ENCODE data around the gene PRICKLE1. TPM values are rescaled to one million over a fixed set of nuclear protein-coding genes. Genes with fewer than 3 reads are reported as not detected.

Gene PRICKLE1
- total RNA-seq, 1 donor from 2014 or later = 11.6 TPM

DNA sequence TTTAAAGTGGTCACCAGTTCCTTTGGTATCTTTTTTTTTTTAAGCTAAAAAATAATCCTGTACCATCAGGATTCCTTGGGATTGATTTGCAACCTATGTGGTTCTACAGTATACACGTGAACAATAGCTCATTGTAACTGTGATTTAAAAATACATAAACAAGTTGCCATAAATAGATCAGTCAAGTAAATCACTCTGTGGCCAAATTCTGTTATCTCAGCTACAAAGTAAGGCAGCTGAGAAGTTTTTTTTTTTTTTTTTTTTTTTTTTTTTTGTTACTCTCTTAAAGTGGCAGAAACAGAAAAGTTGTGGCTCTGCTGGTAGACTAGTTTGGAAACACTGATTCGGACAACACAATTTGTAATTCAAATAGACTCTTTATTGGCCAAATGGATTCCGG lies 104.5 kb downstream of the PRICKLE1 start:
- DNase-seq (ENCODE audit: low read depth) = no peak
- TF ChIP-seq, protein P1, sequence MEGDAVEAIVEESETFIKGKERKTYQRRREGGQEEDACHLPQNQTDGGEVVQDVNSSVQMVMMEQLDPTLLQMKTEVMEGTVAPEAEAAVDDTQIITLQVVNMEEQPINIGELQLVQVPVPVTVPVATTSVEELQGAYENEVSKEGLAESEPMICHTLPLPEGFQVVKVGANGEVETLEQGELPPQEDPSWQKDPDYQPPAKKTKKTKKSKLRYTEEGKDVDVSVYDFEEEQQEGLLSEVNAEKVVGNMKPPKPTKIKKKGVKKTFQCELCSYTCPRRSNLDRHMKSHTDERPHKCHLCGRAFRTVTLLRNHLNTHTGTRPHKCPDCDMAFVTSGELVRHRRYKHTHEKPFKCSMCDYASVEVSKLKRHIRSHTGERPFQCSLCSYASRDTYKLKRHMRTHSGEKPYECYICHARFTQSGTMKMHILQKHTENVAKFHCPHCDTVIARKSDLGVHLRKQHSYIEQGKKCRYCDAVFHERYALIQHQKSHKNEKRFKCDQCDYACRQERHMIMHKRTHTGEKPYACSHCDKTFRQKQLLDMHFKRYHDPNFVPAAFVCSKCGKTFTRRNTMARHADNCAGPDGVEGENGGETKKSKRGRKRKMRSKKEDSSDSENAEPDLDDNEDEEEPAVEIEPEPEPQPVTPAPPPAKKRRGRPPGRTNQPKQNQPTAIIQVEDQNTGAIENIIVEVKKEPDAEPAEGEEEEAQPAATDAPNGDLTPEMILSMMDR (conservative IDR thresholded peaks at IDR 0.05; ENCODE audit: low read depth, low read length) = no peak
- no peak overlapping the region for H3K4me3 ChIP-seq (ENCODE audit: low read depth, low read length)

DNA sequence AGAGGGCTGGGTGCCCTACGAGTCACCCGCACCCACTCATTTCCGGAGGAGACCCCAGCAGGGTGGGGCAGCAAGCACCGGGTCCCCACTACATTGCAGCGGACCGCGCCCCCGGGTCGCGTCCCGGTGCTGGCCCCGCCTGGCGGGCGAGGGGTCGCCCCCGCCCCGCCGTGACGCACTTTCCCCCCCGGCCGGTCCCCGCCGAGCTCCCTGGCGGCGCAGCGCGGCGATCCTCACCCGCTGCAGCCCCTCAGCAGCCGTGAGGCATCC lies 106.1 kb downstream of the PRICKLE1 start:
- TF ChIP-seq, protein P1 (conservative IDR thresholded peaks at IDR 0.05; ENCODE audit: low read depth, low read length) = no peak
- DNase-seq (ENCODE audit: low read depth) = no peak
- peak overlapping the region; percentile 81 for H3K4me3 ChIP-seq (ENCODE audit: low read depth, low read length)

DNA sequence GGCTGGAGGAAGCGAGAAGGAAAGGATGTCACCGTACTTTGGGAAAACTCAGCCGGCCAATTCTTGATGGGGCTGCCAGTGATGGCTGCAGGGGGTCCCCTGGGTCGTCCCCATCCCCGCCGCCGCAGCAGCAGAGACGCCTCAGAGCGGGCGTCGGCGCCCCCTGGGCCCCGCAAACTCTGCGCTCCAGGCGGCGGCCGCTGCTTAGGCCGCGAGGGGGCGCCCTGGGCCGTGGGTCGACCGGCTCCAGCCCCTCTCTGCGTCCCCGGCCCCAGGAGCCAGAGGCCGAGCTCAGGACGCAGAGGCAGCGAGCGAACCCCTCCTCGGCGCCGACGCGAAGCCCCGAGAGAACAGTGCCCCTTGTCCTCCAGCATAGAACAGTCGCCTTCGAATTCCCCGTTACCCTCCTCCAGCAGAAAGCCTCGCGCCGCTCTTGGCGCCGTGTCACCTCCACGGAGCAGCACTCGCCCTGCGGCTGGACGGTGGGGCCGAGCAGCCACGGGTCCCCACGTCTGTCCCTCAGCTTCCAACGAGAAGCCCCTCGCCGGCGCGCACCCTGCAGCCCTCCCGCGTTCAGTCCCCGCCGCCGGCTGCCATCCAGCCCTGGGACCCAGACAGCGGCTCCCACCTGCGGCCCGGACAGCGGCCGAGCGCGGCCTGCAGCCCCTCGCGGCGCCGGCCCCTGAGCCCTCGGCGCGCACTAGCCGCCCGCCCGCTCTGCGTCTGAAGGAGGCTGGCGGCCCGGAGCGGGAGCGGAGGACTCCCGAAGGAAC lies 106.6 kb downstream of the PRICKLE1 start:
- peak overlapping the region; percentile 81 for H3K4me3 ChIP-seq (ENCODE audit: low read depth, low read length)
- DNase-seq (ENCODE audit: low read depth) = no peak
- TF ChIP-seq, protein P1 (conservative IDR thresholded peaks at IDR 0.05; ENCODE audit: low read depth, low read length) = peak; percentile 81

DNA sequence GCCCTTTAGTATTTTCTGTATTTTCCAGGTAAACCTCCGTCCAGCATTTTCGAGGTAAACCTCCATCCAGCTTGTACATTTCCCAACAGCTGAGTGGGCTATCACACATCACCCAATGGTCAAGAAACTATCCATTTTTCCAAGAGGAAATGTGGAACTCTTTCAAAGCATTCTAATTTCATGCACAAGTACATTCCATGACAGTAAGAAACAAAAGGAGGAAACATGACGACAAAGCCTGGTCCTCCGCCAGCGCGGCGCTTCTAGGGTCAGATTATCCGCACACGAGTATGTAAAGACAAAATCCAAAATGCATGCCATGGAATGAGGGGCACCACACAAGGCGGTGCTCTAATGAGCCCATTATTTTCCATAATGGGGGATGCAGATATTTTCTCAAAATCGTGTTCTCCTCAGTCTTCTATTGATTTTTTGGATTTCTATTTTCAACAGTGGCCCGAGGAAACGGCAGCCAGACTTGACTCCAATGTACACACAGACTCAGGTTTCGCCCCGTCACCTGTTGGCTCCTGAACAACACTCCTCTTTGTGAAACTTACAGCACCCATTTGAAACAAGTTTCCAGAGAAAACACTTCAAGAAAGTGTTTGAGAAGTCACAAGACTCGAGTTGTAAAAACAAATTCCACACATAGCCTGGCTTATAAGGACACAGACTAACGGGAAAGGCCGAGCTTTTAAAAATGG lies 107.4 kb downstream of the PRICKLE1 start:
- peak overlapping the region; percentile 81 for H3K4me3 ChIP-seq (ENCODE audit: low read depth, low read length)
- TF ChIP-seq, protein P1 (conservative IDR thresholded peaks at IDR 0.05; ENCODE audit: low read depth, low read length) = no peak
- DNase-seq (ENCODE audit: low read depth) = no peak

DNA sequence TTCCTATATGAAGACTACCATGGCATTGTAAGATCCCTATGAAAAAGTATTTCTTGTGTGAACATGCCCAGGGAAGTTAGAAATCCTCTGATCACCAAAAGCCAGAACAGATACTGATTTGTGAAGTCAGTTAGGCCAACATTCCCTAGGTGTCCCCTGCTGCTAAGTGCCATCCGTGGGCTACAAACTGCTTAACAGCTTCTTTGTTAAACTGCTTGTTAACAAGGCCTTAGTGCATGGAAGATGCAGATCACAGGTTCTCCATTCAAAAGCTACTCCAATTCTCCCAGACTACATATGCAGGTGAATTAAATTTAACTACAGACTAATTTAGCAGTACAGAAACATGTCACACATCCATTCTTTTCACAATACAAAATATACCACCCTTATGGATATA lies 108.2 kb downstream of the PRICKLE1 start:
- DNase-seq (ENCODE audit: low read depth) = no peak
- TF ChIP-seq, protein P1 (conservative IDR thresholded peaks at IDR 0.05; ENCODE audit: low read depth, low read length) = no peak
- H3K4me3 ChIP-seq (ENCODE audit: low read depth, low read length) = no peak overlapping the region

DNA sequence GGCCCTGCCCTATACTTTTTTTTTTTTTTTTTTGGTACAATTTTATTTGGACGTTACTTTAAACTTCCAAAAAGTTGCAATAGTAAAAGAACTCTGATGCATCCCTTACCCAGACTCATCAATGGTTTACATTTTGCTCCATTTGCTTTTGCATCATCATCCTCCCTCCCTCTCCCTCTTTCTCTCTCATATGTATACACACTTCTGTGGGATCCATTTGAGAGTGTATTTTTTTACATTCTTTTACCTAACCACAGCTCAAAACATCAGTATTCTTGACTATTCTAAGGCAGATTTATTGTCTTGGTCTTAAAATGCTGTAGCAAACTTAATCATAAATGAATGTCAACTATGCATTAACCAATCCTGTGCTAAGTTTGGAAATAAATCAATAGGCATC lies 111.6 kb downstream of the PRICKLE1 start:
- no peak for DNase-seq (ENCODE audit: low read depth)
- TF ChIP-seq, protein P1 (conservative IDR thresholded peaks at IDR 0.05; ENCODE audit: low read depth, low read length) = no peak
- no peak overlapping the region for H3K4me3 ChIP-seq (ENCODE audit: low read depth, low read length)

DNA sequence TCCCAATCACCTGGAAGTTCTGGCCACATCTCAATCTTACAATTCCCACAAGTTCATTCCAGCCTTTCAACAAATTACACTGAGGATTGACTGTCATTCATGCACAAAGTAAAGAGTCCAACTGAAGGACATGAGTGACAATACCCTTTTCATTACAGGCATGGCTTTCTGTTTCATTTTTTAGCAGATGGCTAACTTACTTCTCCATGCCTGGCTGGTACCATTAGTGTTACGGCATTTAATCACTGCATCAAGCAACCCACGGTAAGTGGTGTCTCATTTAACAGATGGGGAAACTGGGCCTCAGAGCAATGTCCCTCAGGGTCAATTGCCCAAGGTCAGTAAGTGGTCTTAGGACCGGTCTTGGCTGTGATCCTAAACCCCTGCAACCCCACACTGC lies 114.4 kb downstream of the PRICKLE1 start:
- TF ChIP-seq, protein P1 (conservative IDR thresholded peaks at IDR 0.05; ENCODE audit: low read depth, low read length) = no peak
- no peak overlapping the region for H3K4me3 ChIP-seq (ENCODE audit: low read depth, low read length)
- DNase-seq (ENCODE audit: low read depth) = no peak

Data from epithelial cell of proximal tubule (primary cell).